ENCODE results near the gene EEF1AKMT4.

Gene EEF1AKMT4

GRCh38 chr3:184249412-184250166, at the start of gene EEF1AKMT4:
Gene EEF1AKMT4 (plus strand): TSS chr3:184249672. CDS start chr3:184249695, 23 bp downstream.
- DNase-seq, result peak; percentile 99

GRCh38 chr3:184200825-184201224, 48.6 kb upstream of the EEF1AKMT4 start:
- DNase-seq, result no peak

DNA sequence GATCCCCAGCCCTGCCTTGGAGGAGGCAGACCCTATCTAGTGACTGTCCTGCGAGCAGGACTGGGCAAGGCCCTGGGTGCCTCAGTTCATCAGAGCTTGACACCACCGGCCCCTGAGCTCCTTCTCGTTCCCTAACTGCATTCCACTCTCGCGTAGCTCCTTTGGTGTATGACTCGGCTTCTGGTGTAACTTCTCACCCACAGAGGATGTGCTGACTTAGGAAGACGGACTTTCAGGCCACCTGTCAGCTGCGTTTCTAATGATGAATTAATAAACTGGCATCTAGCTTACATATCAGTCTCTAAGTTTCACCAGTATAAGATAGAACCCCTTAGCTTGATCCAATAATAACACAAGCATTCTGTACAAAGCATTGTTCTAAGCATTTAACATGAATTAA, 45.9 kb upstream of the EEF1AKMT4 start:
- no peak for DNase-seq

DNA sequence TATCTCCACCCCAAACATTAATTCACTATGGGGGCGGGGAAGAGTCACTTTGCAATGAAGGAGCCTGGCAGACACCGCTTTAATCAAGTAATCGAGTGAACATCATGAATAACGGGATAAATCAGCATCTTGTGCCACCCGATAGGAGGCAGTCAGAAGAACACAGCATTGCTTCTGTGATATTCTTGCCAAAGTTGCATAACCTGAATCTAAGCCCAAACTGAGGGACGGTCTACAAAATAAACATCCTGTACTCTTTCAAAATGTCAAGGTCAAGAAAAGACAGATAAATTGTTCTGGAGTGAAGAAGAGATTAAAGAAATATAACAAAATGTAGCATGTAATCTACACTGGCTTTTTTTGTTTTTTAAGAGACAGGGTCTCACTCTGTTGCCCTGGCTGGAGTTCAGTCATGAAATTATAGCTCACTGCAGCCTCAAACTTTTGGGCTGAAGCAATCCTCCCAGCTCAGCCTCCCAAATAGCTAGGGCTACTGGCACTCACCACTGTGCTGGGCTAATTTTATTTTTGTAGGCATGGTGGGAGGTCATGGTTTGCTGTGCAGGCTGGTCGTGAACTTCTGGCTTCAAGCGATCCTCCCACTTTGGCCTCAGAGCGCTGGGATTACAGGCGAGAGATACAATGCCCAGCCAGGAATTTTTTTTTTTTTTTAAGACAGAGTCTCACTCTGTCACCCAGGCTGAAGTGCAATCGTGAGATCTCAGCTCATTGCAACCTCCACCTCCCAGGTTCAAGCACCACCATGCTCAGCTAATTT, 40.1 kb upstream of the EEF1AKMT4 start:
- DNase-seq, result no peak

DNA sequence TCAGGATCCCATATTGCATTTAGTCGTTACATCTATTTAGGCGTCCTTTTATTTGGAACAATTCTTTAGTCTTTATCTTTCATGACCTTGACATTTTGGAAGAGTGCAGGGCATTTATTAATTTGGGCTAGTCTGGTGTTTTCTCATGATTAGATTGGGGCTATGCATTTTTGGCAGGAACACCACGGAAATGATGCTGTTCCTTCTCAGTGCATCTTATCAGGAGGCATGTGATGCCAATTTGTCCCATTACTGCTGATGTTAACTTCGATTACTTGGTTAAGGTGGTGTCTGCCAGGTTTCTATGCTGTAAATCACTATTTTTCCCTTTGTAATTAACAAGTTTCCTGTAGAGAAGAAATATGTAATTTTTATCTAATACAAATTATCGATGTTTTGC, 38.2 kb upstream of the EEF1AKMT4 start:
- no peak for DNase-seq

DNA sequence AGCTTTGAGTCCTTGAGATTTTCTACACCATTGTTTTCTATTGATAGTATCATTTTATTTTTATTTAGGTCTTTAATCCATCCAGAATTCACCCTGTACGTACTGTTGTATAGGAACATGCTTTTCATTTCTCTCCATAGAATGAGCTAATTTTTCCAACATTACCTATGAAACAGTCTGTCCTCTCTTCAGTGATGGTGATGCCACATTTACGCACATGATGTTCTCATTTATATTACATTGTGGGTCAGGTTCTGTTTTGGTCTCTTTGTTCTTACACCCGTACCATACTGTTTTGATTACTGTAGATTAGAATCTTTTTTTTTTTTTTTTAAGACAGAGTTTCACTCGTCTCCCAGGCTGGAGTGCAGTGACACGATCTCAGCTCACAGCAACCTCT, 37.8 kb upstream of the EEF1AKMT4 start:
- DNase-seq, result no peak

DNA sequence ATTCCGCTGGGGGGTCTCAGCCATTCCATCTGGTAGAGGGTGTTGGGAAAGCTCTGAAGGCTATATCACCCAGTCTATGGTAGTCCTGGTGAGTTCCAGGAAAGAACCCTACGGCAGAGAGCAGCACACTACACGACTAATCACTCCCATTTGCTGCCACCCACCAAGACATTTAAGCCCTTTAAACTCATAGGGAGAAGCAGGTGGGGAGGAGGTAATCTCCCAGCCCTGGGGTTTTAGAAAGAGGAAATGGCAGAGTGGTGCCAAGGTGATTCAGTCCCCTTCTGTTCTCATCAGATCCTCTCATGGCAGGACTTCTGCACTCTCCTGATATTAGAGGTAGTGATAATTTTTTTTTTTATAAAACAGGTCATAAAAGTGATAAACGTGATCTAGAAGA, 30.7 kb upstream of the EEF1AKMT4 start:
- DNase-seq, result no peak

GRCh38 chr3:184222521-184222920, 27.0 kb upstream of the EEF1AKMT4 start:
- no peak for DNase-seq

GRCh38 chr3:184223946-184224345, 25.5 kb upstream of the EEF1AKMT4 start:
- DNase-seq, result no peak

GRCh38 chr3:184227481-184227935, 22.0 kb upstream of the EEF1AKMT4 start:
- DNase-seq, result no peak

- no peak for DNase-seq
Measured at GRCh38 chr3:184228376-184229137, 20.9 kb upstream of the EEF1AKMT4 start.

GRCh38 chr3:184229394-184230080, 19.9 kb upstream of the EEF1AKMT4 start, which contains the start of gene VWA5B2:
Gene VWA5B2 (plus strand): TSS chr3:184229585. CDS start chr3:184230529, 944 bp downstream.
- peak; percentile 20 for DNase-seq

DNA sequence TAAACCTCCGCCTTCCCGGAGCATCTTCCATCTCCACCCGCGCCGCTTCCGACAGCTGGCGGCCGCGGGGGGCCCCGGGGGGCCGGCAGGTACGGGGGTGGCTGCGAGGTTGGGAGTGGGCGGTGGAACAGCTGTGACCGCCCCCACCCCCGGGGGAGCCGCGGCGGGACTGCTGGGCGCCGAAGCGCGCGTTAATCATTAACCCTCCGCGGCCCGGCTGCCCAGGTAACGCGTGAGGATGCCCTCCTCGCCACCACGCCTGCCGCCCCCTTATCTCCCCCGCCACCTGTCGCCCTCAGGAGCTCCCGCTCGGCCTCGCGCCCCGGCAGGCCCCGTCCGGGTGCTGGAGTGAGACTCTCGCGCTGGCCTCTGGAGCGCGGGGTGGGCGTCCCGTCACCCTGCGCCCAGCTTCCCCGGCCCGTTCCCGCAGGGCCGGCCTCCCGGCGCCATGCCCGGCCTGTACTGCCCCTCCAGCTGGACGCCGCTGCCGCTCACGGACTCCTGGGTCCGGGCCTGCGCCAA, 19.3 kb upstream of the EEF1AKMT4 start:
- DNase-seq, result no peak

- peak; percentile 35 for DNase-seq
Measured at GRCh38 chr3:184230603-184231528, 18.6 kb upstream of the EEF1AKMT4 start.

- DNase-seq, result no peak
Measured at GRCh38 chr3:184231671-184232070, 17.8 kb upstream of the EEF1AKMT4 start.

DNA sequence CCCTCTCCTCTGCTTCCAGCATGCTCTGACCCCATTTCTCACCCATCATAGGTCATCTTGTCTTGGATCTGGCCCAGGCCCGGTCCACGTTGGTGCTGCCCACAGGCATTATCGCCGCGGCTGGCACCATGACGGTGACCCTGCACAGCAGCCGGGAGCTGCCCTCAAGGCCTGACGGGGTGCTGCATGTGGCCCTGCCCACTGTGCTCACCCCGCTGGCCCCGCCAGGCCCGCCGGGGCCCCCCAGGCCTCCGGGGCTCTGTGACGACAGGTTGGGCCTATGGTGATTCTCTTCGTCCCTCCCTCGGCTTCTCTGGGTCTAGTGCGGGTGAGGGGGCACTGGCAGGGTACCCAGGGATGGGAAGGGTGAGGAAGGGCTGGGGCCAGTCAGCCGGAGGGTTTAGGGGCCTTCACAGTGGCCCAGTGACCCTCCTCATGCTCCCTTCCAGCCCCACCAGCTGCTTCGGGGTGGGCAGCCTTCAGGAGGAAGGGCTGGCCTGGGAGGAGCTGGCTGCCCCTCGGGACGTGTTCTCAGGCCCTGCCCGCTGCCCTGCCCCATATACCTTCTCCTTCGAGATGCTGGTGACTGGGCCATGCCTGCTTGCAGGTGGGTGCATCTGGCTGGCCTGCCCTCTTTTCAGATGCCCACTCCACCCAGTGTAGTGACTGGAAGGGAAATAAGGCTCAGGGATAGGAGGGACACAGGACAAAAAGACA, 16.2 kb upstream of the EEF1AKMT4 start:
- DNase-seq, result no peak

GRCh38 chr3:184234224-184234623, 15.2 kb upstream of the EEF1AKMT4 start:
- DNase-seq, result no peak

DNA sequence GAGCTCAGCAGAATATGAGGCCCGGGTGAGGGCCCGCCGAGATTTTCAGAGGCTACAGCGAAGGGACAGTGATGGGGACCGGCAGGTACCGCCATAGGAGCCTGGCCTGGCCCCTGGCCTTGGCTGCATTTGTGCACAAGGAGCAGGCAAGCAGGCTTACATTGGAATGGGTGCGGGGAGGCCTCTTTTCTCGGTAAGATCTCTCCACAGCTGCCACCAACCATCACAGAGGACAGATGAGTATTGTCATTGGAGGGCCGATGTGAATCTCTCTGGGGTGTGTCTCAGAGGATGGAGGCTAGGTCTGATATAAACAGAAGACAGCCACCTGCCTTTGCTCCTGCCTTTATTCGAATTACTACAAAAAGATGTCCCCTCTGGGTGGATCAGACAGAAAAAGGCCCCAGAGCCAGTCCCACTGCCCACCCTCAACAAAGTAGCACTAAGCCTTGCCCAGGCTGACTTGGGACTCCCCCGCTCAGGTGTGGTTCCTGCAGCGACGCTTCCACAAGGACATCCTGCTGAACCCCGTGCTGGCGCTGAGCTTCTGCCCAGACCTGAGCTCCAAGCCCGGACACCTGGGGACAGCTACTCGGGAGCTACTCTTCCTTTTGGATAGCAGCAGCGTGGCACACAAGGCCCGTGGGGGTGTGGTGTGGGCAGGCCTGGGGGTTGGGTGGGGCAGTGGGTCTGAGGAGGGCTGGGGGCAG, 14.6 kb upstream of the EEF1AKMT4 start:
- no peak for DNase-seq

DNA sequence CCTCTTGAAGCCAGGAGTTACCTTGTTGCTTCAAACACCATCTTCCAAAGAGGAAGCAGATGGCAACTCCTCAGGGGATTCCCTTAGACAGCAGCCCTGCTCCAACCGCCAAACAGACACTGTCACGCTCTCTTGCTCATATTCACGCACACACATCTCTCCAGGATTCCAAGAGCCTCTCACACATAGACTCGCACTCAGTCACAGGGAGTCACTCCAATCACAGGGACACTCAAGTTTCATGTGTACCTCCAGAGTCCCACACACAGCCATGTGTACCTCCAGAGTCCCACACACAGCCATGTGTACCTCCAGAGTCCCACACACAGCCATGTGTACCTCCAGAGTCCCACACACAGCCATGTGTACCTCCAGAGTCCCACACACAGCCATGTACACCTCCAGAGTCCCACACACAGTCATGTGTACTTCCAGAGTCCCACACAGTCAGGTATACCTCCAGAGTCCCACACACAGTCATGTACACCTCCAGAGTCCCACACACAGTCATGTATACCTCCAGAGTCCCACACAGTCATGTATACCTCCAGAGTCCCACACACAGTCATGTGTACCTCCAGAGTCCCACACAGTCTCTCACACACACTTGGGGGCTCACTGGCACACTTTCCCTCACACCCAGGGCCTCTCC, 14.0 kb upstream of the EEF1AKMT4 start:
- no peak for DNase-seq

Measured in NCI-H1417 treated with DMSO at 0.1 percent for 48 hours (cell line).